Measurements from ENCODE around the gene LCP2.

LCP2 gene

DNA sequence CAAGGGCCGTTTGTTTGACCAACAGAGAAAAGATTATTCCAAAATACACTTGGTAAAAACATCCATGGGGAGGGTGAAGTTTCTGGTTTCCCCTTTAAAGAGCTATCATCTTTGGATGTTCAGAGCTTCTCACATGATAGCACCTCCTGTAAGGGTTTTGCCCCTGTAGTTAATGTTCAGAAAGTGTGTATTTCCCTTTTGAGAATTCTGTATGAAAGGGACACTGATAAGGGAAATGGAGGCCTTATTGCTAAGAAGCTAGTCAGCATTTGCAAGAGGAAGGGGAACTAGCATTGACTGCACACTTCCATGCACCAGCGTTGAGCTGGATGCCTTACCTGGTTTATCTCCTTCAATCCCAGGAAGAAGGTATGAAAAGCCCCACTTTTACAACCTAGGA is 96.3 kb downstream of the LCP2 start:
- H3K27me3 ChIP-seq (replicated peaks in 2 of 5; ENCODE audit: control insufficient read depth in 4 of 5, insufficient read depth in 5 of 5, low read length in 4 of 5), result peaks cover 0 to 3% (median 0%) of the 10 kb centered on the region in 5 experiments
- H3K36me3 ChIP-seq (ENCODE audit: control insufficient read depth in 4 of 4, insufficient read depth in 4 of 4, low read length in 3 of 4), result no peaks in the 10 kb centered on the region
- no peaks in the 10 kb centered on the region for H3K9me3 ChIP-seq (ENCODE audit: control extremely low read depth in 1 of 5, control insufficient read depth in 4 of 5, insufficient read depth in 2 of 5, low read depth in 1 of 5, low read length in 4 of 5)
- no peak overlapping the region for H3K27ac ChIP-seq (ENCODE audit: insufficient read depth in 1 of 2, low read depth in 1 of 2, low read length in 2 of 2, poor library complexity in 1 of 2, severe bottlenecking in 2 of 2)
- ChIA-PET POLR2A (no interaction called here), CTCF (interaction anchor here (0.6 to 5.1 kb wide), 3 partner anchors 16 to 374 kb away, joined by 3 to 21 read pairs (median 6); no protein-coding TSS in a partner anchor)
- no peak overlapping the region for H3K4me3 ChIP-seq (ENCODE audit: control insufficient read depth in 1 of 7, extremely low read depth in 1 of 7, insufficient read depth in 4 of 7, low read depth in 2 of 7, low read length in 6 of 7)
- DNase-seq, result peak in 1 of 3 donors; percentile 10
- WGBS (ENCODE audit: insufficient coverage), result no CpG with 5 or more reads among the region's 2 CpGs
- H3K4me1 ChIP-seq (ENCODE audit: control extremely low read depth in 1 of 4, control insufficient read depth in 4 of 4, insufficient read depth in 4 of 4, low read length in 3 of 4), result no peaks in the 10 kb centered on the region

GRCh38 chr5:170200876-170201275 is 96.7 kb downstream of the LCP2 start:
- peak; percentile 2 to 50 (median 27) for DNase-seq
- H3K9me3 ChIP-seq (ENCODE audit: control extremely low read depth in 1 of 5, control insufficient read depth in 4 of 5, insufficient read depth in 2 of 5, low read depth in 1 of 5, low read length in 4 of 5), result no peaks in the 10 kb centered on the region
- no peaks in the 10 kb centered on the region for H3K36me3 ChIP-seq (ENCODE audit: control insufficient read depth in 4 of 4, insufficient read depth in 4 of 4, low read length in 3 of 4)
- no peak overlapping the region for H3K27ac ChIP-seq (ENCODE audit: insufficient read depth in 1 of 2, low read depth in 1 of 2, low read length in 2 of 2, poor library complexity in 1 of 2, severe bottlenecking in 2 of 2)
- peaks cover 0 to 4% (median 0%) of the 10 kb centered on the region in 5 experiments for H3K27me3 ChIP-seq (replicated peaks in 2 of 5; ENCODE audit: control insufficient read depth in 4 of 5, insufficient read depth in 5 of 5, low read length in 4 of 5)
- CTCF ChIA-PET, result interaction anchor here (0.6 to 5.1 kb wide), 2 partner anchors 16 to 374 kb away, joined by 3 to 21 read pairs; no protein-coding TSS in a partner anchor
- POLR2A ChIA-PET, result no interaction called here
- no peaks in the 10 kb centered on the region for H3K4me1 ChIP-seq (ENCODE audit: control extremely low read depth in 1 of 4, control insufficient read depth in 4 of 4, insufficient read depth in 4 of 4, low read length in 3 of 4)
- no peak overlapping the region for H3K4me3 ChIP-seq (ENCODE audit: control insufficient read depth in 1 of 7, extremely low read depth in 1 of 7, insufficient read depth in 4 of 7, low read depth in 2 of 7, low read length in 6 of 7)
- WGBS (ENCODE audit: insufficient coverage), result 8% methylated on average over 1 of the region's 1 CpG

Measured in common myeloid progenitor, CD34-positive (primary cell).